HCT116 (cell line): ENCODE measurements around the gene APC2.

Source experiments
- EZH2 ChIP-seq: fragments of 200-600 bp; sonication (generic); IDR thresholded peaks from 2 replicates; pipeline ENCODE4 v1.6.1; 2017; ENCODE audit warnings: antibody characterized with exemption, mixed run types
- EZH2phosphoT487 ChIP-seq: fragments of 200-600 bp; IDR thresholded peaks from 2 replicates; pipeline ENCODE4 v1.6.1; 2018; ENCODE audit warnings: antibody characterized with exemption, borderline replicate concordance
- JUND ChIP-seq: IDR thresholded peaks from 2 replicates; pipeline ENCODE4 v1.6.1; 2012
- POLR2A ChIP-seq: IDR thresholded peaks from 2 replicates; pipeline ENCODE4 v1.7.0; 2011; ENCODE audit warnings: borderline replicate concordance; ENCODE audit not compliant: insufficient read depth, insufficient read length; ENCODE audit errors: extremely low read depth
- POLR2AphosphoS5 ChIP-seq: IDR thresholded peaks from 2 replicates; pipeline ENCODE4 v1.6.1; 2011; ENCODE audit warnings: mild to moderate bottlenecking, low read depth, low read length, moderate library complexity
- RAD21 ChIP-seq: IDR thresholded peaks from 2 replicates; pipeline ENCODE4 v1.6.1; 2012; ENCODE audit warnings: low read depth, mild to moderate bottlenecking
- SRF ChIP-seq: IDR thresholded peaks from 2 replicates; pipeline ENCODE4 v1.6.1; 2012; ENCODE audit warnings: low read depth
- ZFX ChIP-seq: fragments of 450-650 bp; IDR thresholded peaks from 2 replicates; pipeline ENCODE4 v1.6.1; 2017
- TF ChIP-seq, protein P1 (sequence below), 3 experiments: fragments of 200-600 bp in 1 of 3; sonication (generic) in 1 of 3; IDR thresholded peaks in 2 of 3; conservative IDR thresholded peaks in 1 of 3; 2 replicates each; pipeline ENCODE4 v1.5.1; 2012 to 2017; ENCODE audit warnings: low read depth in 2 of 3, low read length in 2 of 3, antibody characterized with exemption in 1 of 3, borderline replicate concordance in 1 of 3, control low read depth in 1 of 3, mild to moderate bottlenecking in 1 of 3, mixed read lengths in 1 of 3, mixed run types in 1 of 3, moderate library complexity in 1 of 3; ENCODE audit not compliant: insufficient read depth in 1 of 3
- TF ChIP-seq, protein P2 (sequence below): IDR thresholded peaks from 2 replicates; pipeline ENCODE4 v1.6.1; 2012
- TF ChIP-seq, protein P3 (sequence below): IDR thresholded peaks from 2 replicates; pipeline ENCODE4 v1.6.1; 2012
- TF ChIP-seq, protein P4 (sequence below): IDR thresholded peaks from 2 replicates; pipeline ENCODE4 v1.6.1; 2012; ENCODE audit warnings: low read depth

DNA sequence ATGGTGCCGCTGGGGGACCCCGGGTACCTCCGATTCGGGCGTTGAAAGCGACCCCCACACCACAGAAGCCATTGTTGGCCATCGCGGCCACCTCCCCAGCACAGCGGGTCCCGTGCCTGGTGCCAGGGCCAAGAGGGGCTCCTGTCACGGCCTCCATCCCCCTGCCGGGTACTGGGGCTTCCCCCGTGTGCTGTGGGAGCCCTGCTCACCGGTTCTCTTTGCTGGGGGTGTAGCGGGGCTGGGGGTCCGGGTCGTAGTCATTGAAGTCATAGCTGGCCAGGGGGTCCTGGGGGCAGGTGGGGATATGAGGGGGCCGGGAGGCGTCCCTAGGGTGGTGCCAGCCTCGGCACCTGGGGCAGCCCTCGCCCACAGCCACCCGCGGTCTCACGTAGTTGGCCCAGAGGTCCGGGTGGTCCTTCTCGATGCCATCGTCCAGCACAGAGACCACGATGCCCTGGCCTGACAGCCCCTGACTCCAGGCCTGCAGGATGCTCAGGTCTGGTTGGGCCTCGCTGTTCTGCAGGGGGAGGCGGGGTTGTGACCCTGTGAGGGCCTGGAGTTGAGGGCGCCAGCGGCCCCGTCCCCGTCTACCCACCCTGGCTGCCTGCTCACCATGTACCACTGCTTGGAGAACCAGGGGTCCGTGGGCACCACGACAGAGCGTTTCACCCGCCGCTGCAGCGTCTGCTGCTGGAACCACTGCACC is 37.8 kb downstream of the APC2 start:
- TF ChIP-seq ZFX (no peak), POLR2AphosphoS5 (no peak), POLR2A (no peak), SRF (no peak), EZH2 (no peak), EZH2phosphoT487 (no peak), JUND (no peak), RAD21 (no peak)
- TF ChIP-seq, protein P1, sequence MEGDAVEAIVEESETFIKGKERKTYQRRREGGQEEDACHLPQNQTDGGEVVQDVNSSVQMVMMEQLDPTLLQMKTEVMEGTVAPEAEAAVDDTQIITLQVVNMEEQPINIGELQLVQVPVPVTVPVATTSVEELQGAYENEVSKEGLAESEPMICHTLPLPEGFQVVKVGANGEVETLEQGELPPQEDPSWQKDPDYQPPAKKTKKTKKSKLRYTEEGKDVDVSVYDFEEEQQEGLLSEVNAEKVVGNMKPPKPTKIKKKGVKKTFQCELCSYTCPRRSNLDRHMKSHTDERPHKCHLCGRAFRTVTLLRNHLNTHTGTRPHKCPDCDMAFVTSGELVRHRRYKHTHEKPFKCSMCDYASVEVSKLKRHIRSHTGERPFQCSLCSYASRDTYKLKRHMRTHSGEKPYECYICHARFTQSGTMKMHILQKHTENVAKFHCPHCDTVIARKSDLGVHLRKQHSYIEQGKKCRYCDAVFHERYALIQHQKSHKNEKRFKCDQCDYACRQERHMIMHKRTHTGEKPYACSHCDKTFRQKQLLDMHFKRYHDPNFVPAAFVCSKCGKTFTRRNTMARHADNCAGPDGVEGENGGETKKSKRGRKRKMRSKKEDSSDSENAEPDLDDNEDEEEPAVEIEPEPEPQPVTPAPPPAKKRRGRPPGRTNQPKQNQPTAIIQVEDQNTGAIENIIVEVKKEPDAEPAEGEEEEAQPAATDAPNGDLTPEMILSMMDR (IDR thresholded peaks at IDR 0.05 in 2 of 3, conservative IDR thresholded peaks at IDR 0.05 in 1 of 3; ENCODE audit: borderline replicate concordance in 1 of 3, insufficient read depth in 1 of 3, low read depth in 2 of 3, low read length in 2 of 3) = no peak
- TF ChIP-seq, protein P2, sequence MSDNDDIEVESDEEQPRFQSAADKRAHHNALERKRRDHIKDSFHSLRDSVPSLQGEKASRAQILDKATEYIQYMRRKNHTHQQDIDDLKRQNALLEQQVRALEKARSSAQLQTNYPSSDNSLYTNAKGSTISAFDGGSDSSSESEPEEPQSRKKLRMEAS = no peak
- TF ChIP-seq, protein P3, sequence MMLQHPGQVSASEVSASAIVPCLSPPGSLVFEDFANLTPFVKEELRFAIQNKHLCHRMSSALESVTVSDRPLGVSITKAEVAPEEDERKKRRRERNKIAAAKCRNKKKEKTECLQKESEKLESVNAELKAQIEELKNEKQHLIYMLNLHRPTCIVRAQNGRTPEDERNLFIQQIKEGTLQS = no peak
- TF ChIP-seq, protein P4, sequence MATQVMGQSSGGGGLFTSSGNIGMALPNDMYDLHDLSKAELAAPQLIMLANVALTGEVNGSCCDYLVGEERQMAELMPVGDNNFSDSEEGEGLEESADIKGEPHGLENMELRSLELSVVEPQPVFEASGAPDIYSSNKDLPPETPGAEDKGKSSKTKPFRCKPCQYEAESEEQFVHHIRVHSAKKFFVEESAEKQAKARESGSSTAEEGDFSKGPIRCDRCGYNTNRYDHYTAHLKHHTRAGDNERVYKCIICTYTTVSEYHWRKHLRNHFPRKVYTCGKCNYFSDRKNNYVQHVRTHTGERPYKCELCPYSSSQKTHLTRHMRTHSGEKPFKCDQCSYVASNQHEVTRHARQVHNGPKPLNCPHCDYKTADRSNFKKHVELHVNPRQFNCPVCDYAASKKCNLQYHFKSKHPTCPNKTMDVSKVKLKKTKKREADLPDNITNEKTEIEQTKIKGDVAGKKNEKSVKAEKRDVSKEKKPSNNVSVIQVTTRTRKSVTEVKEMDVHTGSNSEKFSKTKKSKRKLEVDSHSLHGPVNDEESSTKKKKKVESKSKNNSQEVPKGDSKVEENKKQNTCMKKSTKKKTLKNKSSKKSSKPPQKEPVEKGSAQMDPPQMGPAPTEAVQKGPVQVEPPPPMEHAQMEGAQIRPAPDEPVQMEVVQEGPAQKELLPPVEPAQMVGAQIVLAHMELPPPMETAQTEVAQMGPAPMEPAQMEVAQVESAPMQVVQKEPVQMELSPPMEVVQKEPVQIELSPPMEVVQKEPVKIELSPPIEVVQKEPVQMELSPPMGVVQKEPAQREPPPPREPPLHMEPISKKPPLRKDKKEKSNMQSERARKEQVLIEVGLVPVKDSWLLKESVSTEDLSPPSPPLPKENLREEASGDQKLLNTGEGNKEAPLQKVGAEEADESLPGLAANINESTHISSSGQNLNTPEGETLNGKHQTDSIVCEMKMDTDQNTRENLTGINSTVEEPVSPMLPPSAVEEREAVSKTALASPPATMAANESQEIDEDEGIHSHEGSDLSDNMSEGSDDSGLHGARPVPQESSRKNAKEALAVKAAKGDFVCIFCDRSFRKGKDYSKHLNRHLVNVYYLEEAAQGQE = no peak
